Esophagus squamous epithelium (tissue), 5 donors: ENCODE measurements around the gene SIGLEC1. TPM values are rescaled to one million over a fixed set of nuclear protein-coding genes. Genes with fewer than 3 reads are reported as not detected.

Experiments used
- DNase-seq: peaks from one replicate; lab custom pipeline; 2025; lab: John Stamatoyannopoulos, UW
- H3K27ac ChIP-seq, 4 donors: fragments of 200-600 bp; sonication (generic); one replicate each; pipeline ENCODE4 v1.5.1; 2016 to 2019; ENCODE audit warnings: mild to moderate bottlenecking in 1 of 4
- H3K27me3 ChIP-seq, 4 donors: fragments of 200-600 bp; sonication (generic); 1 replicate in 3 of 4; 2 replicates in 1 of 4; pipeline versions ENCODE4 v1.5.1 to v1.6.0; 2017 to 2021; ENCODE audit warnings: antibody characterized with exemption in 1 of 4
- H3K36me3 ChIP-seq, 3 donors: fragments of 200-600 bp; sonication (generic); one replicate each; pipeline ENCODE4 v1.5.1; 2016 to 2019
- H3K4me1 ChIP-seq, 3 donors: fragments of 200-600 bp; sonication (generic); one replicate each; pipeline ENCODE4 v1.5.1; 2017 to 2019
- H3K4me3 ChIP-seq, 4 donors: fragments of 200-600 bp; sonication (generic); 1 replicate in 3 of 4; 2 replicates in 1 of 4; pipeline ENCODE4 v1.5.1; 2016 to 2019; ENCODE audit warnings: mild to moderate bottlenecking in 2 of 4, moderate library complexity in 1 of 4
- H3K9me3 ChIP-seq, 3 donors: fragments of 200-600 bp; sonication (generic); one replicate each; pipeline ENCODE4 v1.5.1; 2016 to 2019
- CTCF ChIP-seq, 6 experiments: fragments of 450-650 bp in 4 of 6; fragments of 200-600 bp in 2 of 6; sonication (generic) in 2 of 6; IDR thresholded peaks; one replicate each; pipeline ENCODE4 v1.5.1; 2016 to 2019; ENCODE audit warnings: antibody characterized with exemption in 6 of 6, mild to moderate bottlenecking in 4 of 6, moderate library complexity in 4 of 6
- POLR2A ChIP-seq, 4 donors: fragments of 450-650 bp; IDR thresholded peaks; one replicate each; pipeline ENCODE4 v1.6.1; 2017; ENCODE audit warnings: antibody characterized with exemption in 4 of 4, mild to moderate bottlenecking in 4 of 4, moderate library complexity in 3 of 4
- WGBS, 2 donors: methylation state at CpG; one replicate each; pipeline ENCODE4 v1.1.5; 2018; 5-methylcytosine and 5-hydroxymethylcytosine counted together
- intact Hi-C: fragments of 100-400 bp; cut with DNase I; formaldehyde crosslinking; loops from one replicate; pipeline ENCODE4 v1.15.0; 2022
- total RNA-seq, 4 donors: library from RNA; depleted of rRNA; stranded (reverse); fragments of >200 nt; gene quantifications; one replicate each; pipeline ENCODE4 v1.1.0, GENCODE V29; 2016
- donor health status: DM: yes; HTN: yes; CAD: no.

The SIGLEC1 gene
- total RNA-seq, 4 donors from 2014 or later, result 0.11 to 6.9 (median 1.8) TPM

GRCh38 chr20:3728354-3728753 lies 16.0 kb upstream of the SIGLEC1 start:
- no peak for DNase-seq
- H3K36me3 ChIP-seq, result no peaks in the 10 kb centered on the region
- 82 to 89% methylated on average over 3 to 4 of the region's 5 CpGs for WGBS, 2 donors
- H3K9me3 ChIP-seq, result no peaks in the 10 kb centered on the region
- peaks cover 15 to 41% (median 17%) of the 10 kb centered on the region in 3 donors for H3K4me1 ChIP-seq
- H3K27ac ChIP-seq, result peak overlapping the region in 2 of 4 donors; percentile 20 to 73
- peaks cover 0 to 54% (median 2%) of the 10 kb centered on the region in 4 donors for H3K27me3 ChIP-seq
- no peak overlapping the region for H3K4me3 ChIP-seq
- no peak for TF ChIP-seq CTCF (IDR thresholded peaks at IDR 0.05)
- TF ChIP-seq POLR2A (IDR thresholded peaks at IDR 0.05), result no peak
- intact Hi-C loops, result no loop called here

GRCh38 chr20:3727401-3728021 lies 15.1 kb upstream of the SIGLEC1 start:
- Histone ChIP-seq H3K4me1 (peaks cover 13 to 33% (median 15%) of the 10 kb centered on the region in 3 donors), H3K36me3 (no peaks in the 10 kb centered on the region), H3K27me3 (peaks cover 0 to 46% (median 0%) of the 10 kb centered on the region in 4 donors), H3K4me3 (peak overlapping the region in 1 of 4 donors; percentile 34), H3K27ac (peak overlapping the region in 3 of 4 donors; percentile 20 to 73 (median 61)), H3K9me3 (no peaks in the 10 kb centered on the region)
- TF ChIP-seq POLR2A (IDR thresholded peaks at IDR 0.05), result no peak
- no peak for TF ChIP-seq CTCF (IDR thresholded peaks at IDR 0.05)
- DNase-seq, result no peak
- intact Hi-C loops, result no loop called here
- 27 to 33% methylated on average over 10 of the region's 11 CpGs for WGBS, 2 donors

DNA sequence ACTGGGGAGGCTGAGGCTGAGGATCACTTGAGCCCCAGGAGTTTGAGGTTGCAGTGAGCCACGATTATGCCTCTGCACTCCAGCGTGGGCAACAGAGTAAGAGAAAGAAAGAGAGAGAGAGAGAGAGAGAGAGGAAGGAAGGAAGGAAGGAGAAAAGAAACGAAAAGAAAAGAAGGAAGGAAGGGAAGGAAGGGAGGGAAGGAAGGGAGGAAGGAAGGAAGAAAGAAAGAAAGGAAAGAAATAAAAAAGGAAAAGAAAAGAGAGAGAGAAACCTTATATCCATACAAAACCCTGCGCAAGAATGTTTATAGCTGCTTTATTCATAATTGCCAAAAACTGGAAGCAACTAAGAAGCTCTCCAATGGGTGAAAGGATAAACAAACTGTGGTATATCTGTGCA lies 12.0 kb upstream of the SIGLEC1 start:
- H3K9me3 ChIP-seq, result no peaks in the 10 kb centered on the region
- H3K36me3 ChIP-seq, result no peaks in the 10 kb centered on the region
- intact Hi-C loops, result no loop called here
- no peak overlapping the region for H3K4me3 ChIP-seq
- peaks cover 0 to 42% (median 0%) of the 10 kb centered on the region in 4 donors for H3K27me3 ChIP-seq
- no peak for TF ChIP-seq POLR2A (IDR thresholded peaks at IDR 0.05)
- TF ChIP-seq CTCF (IDR thresholded peaks at IDR 0.05), result no peak
- 56 to 76% methylated on average over 4 of the region's 4 CpGs for WGBS, 2 donors
- H3K27ac ChIP-seq, result no peak overlapping the region
- peaks cover 7 to 23% (median 15%) of the 10 kb centered on the region in 3 donors for H3K4me1 ChIP-seq
- no peak for DNase-seq

DNA sequence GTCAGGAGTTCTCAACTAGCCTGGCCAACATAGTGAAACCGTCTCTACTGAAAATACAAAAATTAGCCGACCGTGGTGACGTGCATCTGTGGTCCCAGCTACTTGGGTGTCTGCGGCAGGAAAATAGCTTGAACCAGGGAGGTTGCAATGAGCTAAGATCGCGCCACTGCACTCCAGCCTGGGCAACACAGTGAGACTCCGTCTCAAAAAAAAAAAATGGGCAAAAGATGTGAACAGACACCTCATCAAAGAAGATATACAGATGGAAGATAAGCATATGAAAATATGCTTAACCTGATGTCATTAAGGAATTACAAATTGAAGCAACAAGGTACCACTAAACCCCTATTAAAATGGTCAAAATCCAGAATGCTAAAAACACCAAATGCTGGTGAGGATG lies 10.9 kb upstream of the SIGLEC1 start:
- Histone ChIP-seq H3K36me3 (no peaks in the 10 kb centered on the region), H3K27ac (no peak overlapping the region), H3K4me1 (peaks cover 7 to 13% (median 11%) of the 10 kb centered on the region in 3 donors), H3K4me3 (no peak overlapping the region), H3K27me3 (peaks cover 0 to 39% (median 0%) of the 10 kb centered on the region in 4 donors), H3K9me3 (no peaks in the 10 kb centered on the region)
- TF ChIP-seq POLR2A (IDR thresholded peaks at IDR 0.05) (no peak), CTCF (IDR thresholded peaks at IDR 0.05) (no peak)
- 75 to 85% methylated on average over 6 to 8 of the region's 8 CpGs for WGBS, 2 donors
- intact Hi-C loops, result no loop called here
- DNase-seq, result no peak

DNA sequence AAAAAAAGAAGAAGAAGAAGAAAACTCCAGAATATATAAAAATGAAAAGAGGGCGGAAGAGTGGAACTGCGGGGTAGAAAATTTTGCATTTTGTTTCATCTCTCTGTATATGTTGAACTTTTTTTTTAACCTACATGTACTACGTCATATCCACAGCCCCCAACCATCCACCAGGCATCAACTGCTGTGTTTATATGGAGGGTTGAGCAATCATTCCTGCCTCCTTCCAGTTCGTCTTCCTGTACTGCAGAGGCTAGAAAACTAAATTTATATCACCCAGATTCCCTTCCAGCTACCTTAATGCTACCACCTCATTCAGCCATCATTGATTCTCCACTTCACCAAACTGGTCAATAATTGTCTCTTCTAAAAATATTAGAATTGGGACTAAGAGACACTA lies 9.5 kb upstream of the SIGLEC1 start:
- WGBS, 2 donors, result 79 to 83% methylated on average over 4 of the region's 4 CpGs
- H3K4me3 ChIP-seq, result no peak overlapping the region
- intact Hi-C loops, result no loop called here
- H3K4me1 ChIP-seq, result no peaks in the 10 kb centered on the region
- H3K9me3 ChIP-seq, result no peaks in the 10 kb centered on the region
- TF ChIP-seq CTCF (IDR thresholded peaks at IDR 0.05) (no peak), POLR2A (IDR thresholded peaks at IDR 0.05) (no peak)
- peaks cover 0 to 28% (median 0%) of the 10 kb centered on the region in 4 donors for H3K27me3 ChIP-seq
- DNase-seq, result no peak
- H3K27ac ChIP-seq, result no peak overlapping the region
- no peaks in the 10 kb centered on the region for H3K36me3 ChIP-seq
